Esophagus muscularis mucosa (tissue), 4 donors: ENCODE measurements around the gene GRID2IP. TPM values are rescaled to one million over a fixed set of nuclear protein-coding genes. Genes with fewer than 3 reads are reported as not detected.

Experiments used
- DNase-seq: peaks from one replicate; pipeline ENCODE4 v3.0.0-alpha.2; 2017; ENCODE audit errors: extremely low spot score
- H3K27ac ChIP-seq, 4 donors: fragments of 200-600 bp; sonication (generic); replicated peaks in 1 of 4; 1 replicate in 3 of 4; 2 replicates in 1 of 4; pipeline ENCODE4 v1.5.1; 2016 to 2019; ENCODE audit warnings: mild to moderate bottlenecking in 1 of 4
- H3K27me3 ChIP-seq, 4 donors: fragments of 200-600 bp; sonication (generic); one replicate each; pipeline versions ENCODE4 v1.5.1 to v1.6.0; 2016 to 2019
- H3K36me3 ChIP-seq, 4 donors: fragments of 200-600 bp; sonication (generic); one replicate each; pipeline ENCODE4 v1.5.1; 2016 to 2019
- H3K4me1 ChIP-seq, 4 donors: fragments of 200-600 bp; sonication (generic); one replicate each; pipeline ENCODE4 v1.5.1; 2016 to 2019
- H3K4me3 ChIP-seq, 4 donors: fragments of 200-600 bp; sonication (generic); 1 replicate in 2 of 4; 2 replicates in 2 of 4; pipeline ENCODE4 v1.5.1; 2016 to 2019; ENCODE audit warnings: mild to moderate bottlenecking in 4 of 4, moderate library complexity in 1 of 4
- H3K9me3 ChIP-seq, 4 donors: fragments of 200-600 bp; sonication (generic); 1 replicate in 3 of 4; 2 replicates in 1 of 4; pipeline ENCODE4 v1.5.1; 2016 to 2019
- EP300 ChIP-seq: sonication (generic); formaldehyde crosslinking; IDR thresholded peaks from one replicate; pipeline ENCODE4 v1.6.1; 2017; ENCODE audit warnings: antibody characterized with exemption
- POLR2A ChIP-seq: fragments of 450-650 bp; IDR thresholded peaks from one replicate; pipeline ENCODE4 v1.6.1; 2017; ENCODE audit warnings: antibody characterized with exemption, moderate library complexity, mild to moderate bottlenecking, low read depth
- POLR2AphosphoS5 ChIP-seq, 2 donors: sonication (generic); formaldehyde crosslinking; IDR thresholded peaks; one replicate each; pipeline ENCODE4 v1.6.1; 2017; ENCODE audit warnings: antibody characterized with exemption in 2 of 2
- WGBS: methylation state at CpG from one replicate; pipeline ENCODE4 v1.1.5; 2018; 5-methylcytosine and 5-hydroxymethylcytosine counted together
- intact Hi-C: fragments of 100-400 bp; cut with DNase I; formaldehyde crosslinking; loops from one replicate; pipeline ENCODE4 v1.15.1; 2023
- total RNA-seq, 4 donors: library from RNA; depleted of rRNA; stranded (reverse); fragments of >200 nt; gene quantifications; one replicate each; pipeline versions ENCODE4 v1.1.0 to v1.2.1, GENCODE V29; 2016
- TF ChIP-seq, protein P1 (sequence below), 3 experiments: fragments of 200-600 bp in 2 of 3; fragments of 450-650 bp in 1 of 3; sonication (generic) in 2 of 3; IDR thresholded peaks; one replicate each; pipeline ENCODE4 v1.5.1; 2017 to 2019; ENCODE audit warnings: antibody characterized with exemption in 3 of 3, mild to moderate bottlenecking in 2 of 3, moderate library complexity in 1 of 3

The GRID2IP gene
- total RNA-seq, 4 donors from 2014 or later = not detected

GRCh38 chr7:6497994-6498393, 53.3 kb downstream of the GRID2IP start:
- DNase-seq = no peak
- no peak for TF ChIP-seq POLR2A
- no peak for TF ChIP-seq POLR2AphosphoS5 (IDR thresholded peaks at IDR 0.05)
- TF ChIP-seq, protein P1, sequence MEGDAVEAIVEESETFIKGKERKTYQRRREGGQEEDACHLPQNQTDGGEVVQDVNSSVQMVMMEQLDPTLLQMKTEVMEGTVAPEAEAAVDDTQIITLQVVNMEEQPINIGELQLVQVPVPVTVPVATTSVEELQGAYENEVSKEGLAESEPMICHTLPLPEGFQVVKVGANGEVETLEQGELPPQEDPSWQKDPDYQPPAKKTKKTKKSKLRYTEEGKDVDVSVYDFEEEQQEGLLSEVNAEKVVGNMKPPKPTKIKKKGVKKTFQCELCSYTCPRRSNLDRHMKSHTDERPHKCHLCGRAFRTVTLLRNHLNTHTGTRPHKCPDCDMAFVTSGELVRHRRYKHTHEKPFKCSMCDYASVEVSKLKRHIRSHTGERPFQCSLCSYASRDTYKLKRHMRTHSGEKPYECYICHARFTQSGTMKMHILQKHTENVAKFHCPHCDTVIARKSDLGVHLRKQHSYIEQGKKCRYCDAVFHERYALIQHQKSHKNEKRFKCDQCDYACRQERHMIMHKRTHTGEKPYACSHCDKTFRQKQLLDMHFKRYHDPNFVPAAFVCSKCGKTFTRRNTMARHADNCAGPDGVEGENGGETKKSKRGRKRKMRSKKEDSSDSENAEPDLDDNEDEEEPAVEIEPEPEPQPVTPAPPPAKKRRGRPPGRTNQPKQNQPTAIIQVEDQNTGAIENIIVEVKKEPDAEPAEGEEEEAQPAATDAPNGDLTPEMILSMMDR (IDR thresholded peaks at IDR 0.05) = no peak
- no peak for TF ChIP-seq EP300
- H3K36me3 ChIP-seq = no peaks in the 10 kb centered on the region
- H3K27ac ChIP-seq = no peak overlapping the region
- no peaks in the 10 kb centered on the region for H3K9me3 ChIP-seq
- H3K4me3 ChIP-seq = no peak overlapping the region
- intact Hi-C loops = no loop called here
- no peaks in the 10 kb centered on the region for H3K27me3 ChIP-seq
- H3K4me1 ChIP-seq = peaks cover under 1 to 2% (median 2%) of the 10 kb centered on the region in 4 donors
- 90% methylated on average over 14 of the region's 14 CpGs for whole genome bisulfite sequencing

- intact Hi-C loops = no loop called here
- Histone ChIP-seq H3K4me1 (no peaks in the 10 kb centered on the region), H3K36me3 (no peaks in the 10 kb centered on the region), H3K27me3 (no peaks in the 10 kb centered on the region), H3K9me3 (no peaks in the 10 kb centered on the region), H3K27ac (no peak overlapping the region), H3K4me3 (no peak overlapping the region)
- no peak for TF ChIP-seq POLR2AphosphoS5 (IDR thresholded peaks at IDR 0.05)
- no peak for TF ChIP-seq POLR2A
- TF ChIP-seq, protein P1 (IDR thresholded peaks at IDR 0.05) = no peak
- no peak for TF ChIP-seq EP300
- DNase-seq = no peak
- WGBS = 88% methylated on average over 6 of the region's 14 CpGs
These were observed 53.7 kb downstream of the GRID2IP start for GRCh38 chr7:6497637-6497905.

GRCh38 chr7:6496842-6497636, 54.2 kb downstream of the GRID2IP start:
- Histone ChIP-seq H3K27me3 (no peaks in the 10 kb centered on the region), H3K4me3 (no peak overlapping the region), H3K36me3 (no peaks in the 10 kb centered on the region), H3K9me3 (no peaks in the 10 kb centered on the region), H3K4me1 (no peaks in the 10 kb centered on the region), H3K27ac (no peak overlapping the region)
- WGBS = 82% methylated on average over 17 of the region's 19 CpGs
- no peak for DNase-seq
- intact Hi-C loops = no loop called here
- TF ChIP-seq POLR2A = no peak
- TF ChIP-seq EP300 = no peak
- TF ChIP-seq, protein P1 (IDR thresholded peaks at IDR 0.05) = no peak
- TF ChIP-seq POLR2AphosphoS5 (IDR thresholded peaks at IDR 0.05) = no peak

DNA sequence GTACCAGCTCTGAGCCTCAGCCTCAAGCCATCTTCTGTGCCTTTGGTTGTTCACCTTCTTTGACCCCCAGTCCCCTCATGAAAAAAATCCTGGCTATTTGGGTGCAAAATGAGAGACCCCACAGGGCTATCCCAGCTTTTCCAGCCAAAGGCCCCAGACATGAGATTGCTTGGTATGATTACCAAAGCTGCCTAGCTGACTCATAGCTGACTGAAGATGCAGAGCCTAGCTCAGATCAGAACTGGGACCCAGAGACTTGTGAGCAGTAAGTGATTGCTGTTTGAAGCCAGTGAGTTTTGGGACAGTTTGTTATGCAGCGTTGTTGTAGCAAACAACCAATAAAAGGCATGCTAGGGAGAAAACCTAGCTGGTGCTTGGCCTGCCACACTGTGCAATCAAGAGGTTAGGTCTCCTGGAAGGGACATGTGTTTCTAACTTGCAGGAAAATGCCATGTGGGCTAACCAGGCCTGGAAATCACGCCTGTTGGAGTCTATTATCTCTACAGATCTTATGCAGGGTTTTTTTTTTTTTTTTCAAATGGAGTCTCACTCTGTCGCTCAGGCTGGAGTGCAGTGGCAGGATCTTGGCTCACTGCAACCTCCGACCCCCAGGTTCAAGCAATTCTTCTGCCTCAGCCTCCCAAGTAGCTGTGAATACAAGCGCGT, 55.5 kb downstream of the GRID2IP start:
- H3K4me3 ChIP-seq = no peak overlapping the region
- no peak overlapping the region for H3K27ac ChIP-seq
- 94% methylated on average over 6 of the region's 6 CpGs for WGBS
- DNase-seq = no peak
- H3K9me3 ChIP-seq = no peaks in the 10 kb centered on the region
- intact Hi-C loops = no loop called here
- H3K27me3 ChIP-seq = no peaks in the 10 kb centered on the region
- H3K4me1 ChIP-seq = no peaks in the 10 kb centered on the region
- no peaks in the 10 kb centered on the region for H3K36me3 ChIP-seq
- TF ChIP-seq, protein P1 (IDR thresholded peaks at IDR 0.05) = no peak
- TF ChIP-seq POLR2AphosphoS5 (IDR thresholded peaks at IDR 0.05) (no peak), EP300 (no peak), POLR2A (no peak)
